ENCODE results near the gene ETV6.

DNA sequence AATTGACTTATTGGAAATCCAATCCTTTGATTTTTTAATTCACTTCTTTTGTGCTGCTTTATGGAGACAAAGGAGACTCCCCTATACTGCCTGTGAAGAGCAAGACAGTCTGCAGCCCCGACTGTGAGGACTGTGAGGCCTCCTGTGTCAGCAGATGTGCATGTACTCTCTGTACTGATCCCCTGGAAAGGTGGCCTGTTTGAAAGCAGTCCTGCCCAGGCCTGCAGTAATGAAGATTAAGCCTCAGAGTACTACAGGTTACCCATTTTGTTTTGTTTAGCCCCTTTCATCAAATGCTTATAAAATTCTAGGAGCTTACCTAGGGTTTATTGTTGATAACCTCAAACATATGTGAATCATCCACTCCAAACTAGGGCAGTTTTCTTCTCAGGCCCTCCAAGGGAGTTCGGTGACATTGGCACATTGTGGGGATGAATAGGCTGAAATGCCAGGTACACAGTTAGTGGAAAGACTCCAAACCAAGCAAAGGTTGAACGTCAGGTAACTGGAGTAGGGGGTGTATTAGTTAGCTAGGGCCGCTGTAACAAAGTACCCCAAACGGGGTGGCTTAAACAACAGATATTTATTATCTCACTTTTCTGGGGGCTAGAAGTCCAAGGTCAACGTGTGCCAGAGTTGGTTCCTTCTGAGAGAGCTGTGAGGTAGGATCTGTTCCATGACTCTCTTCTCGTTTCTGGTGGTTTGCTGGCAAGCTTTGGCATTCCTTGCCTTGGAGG, 212.6 kb downstream of the ETV6 start:
- TF ChIP-seq, protein P1, sequence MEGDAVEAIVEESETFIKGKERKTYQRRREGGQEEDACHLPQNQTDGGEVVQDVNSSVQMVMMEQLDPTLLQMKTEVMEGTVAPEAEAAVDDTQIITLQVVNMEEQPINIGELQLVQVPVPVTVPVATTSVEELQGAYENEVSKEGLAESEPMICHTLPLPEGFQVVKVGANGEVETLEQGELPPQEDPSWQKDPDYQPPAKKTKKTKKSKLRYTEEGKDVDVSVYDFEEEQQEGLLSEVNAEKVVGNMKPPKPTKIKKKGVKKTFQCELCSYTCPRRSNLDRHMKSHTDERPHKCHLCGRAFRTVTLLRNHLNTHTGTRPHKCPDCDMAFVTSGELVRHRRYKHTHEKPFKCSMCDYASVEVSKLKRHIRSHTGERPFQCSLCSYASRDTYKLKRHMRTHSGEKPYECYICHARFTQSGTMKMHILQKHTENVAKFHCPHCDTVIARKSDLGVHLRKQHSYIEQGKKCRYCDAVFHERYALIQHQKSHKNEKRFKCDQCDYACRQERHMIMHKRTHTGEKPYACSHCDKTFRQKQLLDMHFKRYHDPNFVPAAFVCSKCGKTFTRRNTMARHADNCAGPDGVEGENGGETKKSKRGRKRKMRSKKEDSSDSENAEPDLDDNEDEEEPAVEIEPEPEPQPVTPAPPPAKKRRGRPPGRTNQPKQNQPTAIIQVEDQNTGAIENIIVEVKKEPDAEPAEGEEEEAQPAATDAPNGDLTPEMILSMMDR (IDR thresholded peaks at IDR 0.05), result no peak
- no peak for TF ChIP-seq ZFX (IDR thresholded peaks at IDR 0.05; ENCODE audit: borderline replicate concordance)
